ENCODE results near the gene ODAM. TPM values are rescaled to one million over a fixed set of nuclear protein-coding genes. Genes with fewer than 3 reads are reported as not detected.

Gene ODAM
- total and polyA plus RNA-seq, 2 of the 8 experiments (the other 6 are each of a cell fraction or from before 2014, with no cell fraction given), result 0.21 TPM; not detected in 1

- WGBS, 2 experiments (ENCODE audit: extremely low coverage in 1 of 2, insufficient coverage in 1 of 2, insufficient read length in 1 of 2, insufficient replicate concordance in 2 of 2, low coverage in 1 of 2, low lambda C conversion rate in 2 of 2, missing lambda C conversion rate in 1 of 2), result 33% methylated on average over 3 of the region's 3 CpGs; no CpG with 5 or more reads in 1 of the 2 experiments
- ChIA-PET POLR2A (ENCODE audit: partially characterized antibody) (interaction anchor here (0.8 kb wide), 1 partner anchor 281 kb away, joined by 3 read pairs; no protein-coding TSS in a partner anchor), CTCF (ENCODE audit: partially characterized antibody) (interaction anchor here (0.8 kb wide), 1 partner anchor 12 kb away, joined by 3 read pairs; no protein-coding TSS in a partner anchor)
- no peaks in the 10 kb centered on the region for H3K4me1 ChIP-seq (replicated peaks in 1 of 4; ENCODE audit: control insufficient read depth in 3 of 4, insufficient read depth in 4 of 4, low read length in 3 of 4)
- no peak overlapping the region for H3K18ac ChIP-seq (ENCODE audit: extremely low read depth, low read length)
- DNase-seq (ENCODE audit: low read depth in 1 of 2, low spot score in 2 of 2) (no peak), FAIRE-seq (no peak)
- no peak overlapping the region for H3K4me2 ChIP-seq (ENCODE audit: insufficient read depth in 1 of 2, low read depth in 2 of 2, low read length in 2 of 2)
- H3K4ac ChIP-seq (replicated peaks; ENCODE audit: insufficient read length, low read depth, low read length), result no peak overlapping the region
- H3K4me3 ChIP-seq (ENCODE audit: extremely low read depth in 1 of 4, insufficient read depth in 2 of 4, low read depth in 3 of 4, low read length in 4 of 4), result no peak overlapping the region
- no peak overlapping the region for H2AFZ ChIP-seq (ENCODE audit: low read length)
- no peak overlapping the region for H2BK12ac ChIP-seq (ENCODE audit: low read depth, low read length)
- no peak overlapping the region for H4K8ac ChIP-seq (ENCODE audit: extremely low read depth, insufficient read depth, low read length)
- no peaks in the 10 kb centered on the region for H4K20me1 ChIP-seq (replicated peaks in 1 of 2; ENCODE audit: control insufficient read depth in 1 of 2, insufficient read depth in 2 of 2, low read length in 2 of 2)
- H4K91ac ChIP-seq (replicated peaks; ENCODE audit: insufficient read length, low read length), result no peak overlapping the region
- no peak overlapping the region for H3K27ac ChIP-seq (ENCODE audit: low read depth, low read length)
- H3K27me3 ChIP-seq (replicated peaks in 1 of 4; ENCODE audit: control insufficient read depth in 3 of 4, extremely low read depth in 1 of 4, insufficient read depth in 3 of 4, low read length in 3 of 4), result no peaks in the 10 kb centered on the region
- no peak overlapping the region for H2AK5ac ChIP-seq (ENCODE audit: low read depth, low read length)
- H3K23me2 ChIP-seq (ENCODE audit: low read depth, low read length), result no peaks in the 10 kb centered on the region
- no peak overlapping the region for H2BK5ac ChIP-seq (ENCODE audit: low read depth, low read length)
- no peaks in the 10 kb centered on the region for H3K36me3 ChIP-seq (ENCODE audit: control insufficient read depth in 2 of 4, insufficient read depth in 4 of 4, low read length in 3 of 4)
- H3K56ac ChIP-seq (replicated peaks; ENCODE audit: insufficient read length, low read depth, low read length), result no peak overlapping the region
- no peaks in the 10 kb centered on the region for H3K9me3 ChIP-seq (ENCODE audit: insufficient read depth in 2 of 2, low read depth in 1 of 2, low read length in 1 of 2)
- peak overlapping the region in 1 of 4 experiments; percentile 34; a peak in 1 of 7 replicates for H3K9ac ChIP-seq (replicated peaks in 1 of 4; ENCODE audit: extremely low read depth in 1 of 4, low read depth in 3 of 4, low read length in 3 of 4)
- H4K5ac ChIP-seq (ENCODE audit: insufficient read length, low read depth, low read length), result no peak overlapping the region
- no peak overlapping the region for H3K14ac ChIP-seq (ENCODE audit: insufficient read length)
- no peaks in the 10 kb centered on the region for H3K79me2 ChIP-seq (ENCODE audit: control insufficient read depth in 1 of 2, insufficient read depth in 2 of 2, low read length in 2 of 2)
- H2BK20ac ChIP-seq (ENCODE audit: low read length), result no peak overlapping the region
- H2BK120ac ChIP-seq (replicated peaks; ENCODE audit: low read depth, low read length), result no peak overlapping the region
- no peak overlapping the region for H3K23ac ChIP-seq (ENCODE audit: insufficient read length)
- H2BK15ac ChIP-seq (ENCODE audit: low read length), result no peak overlapping the region
- H3K79me1 ChIP-seq (ENCODE audit: low read depth, low read length), result no peaks in the 10 kb centered on the region
These were observed 55.9 kb downstream of the ODAM start for GRCh38 chr4:70251250-70251944.
